Posterior vena cava (tissue), 2 donors: Measurements from ENCODE around the gene SPTBN1. TPM values are rescaled to one million over a fixed set of nuclear protein-coding genes. Genes with fewer than 3 reads are reported as not detected.
A peak's percentile ranks its signal among the peaks of the same experiment; 100 is the strongest.
"Not testable (repeated sequence)": the region's sequence is repeated elsewhere in the genome, so short reads cannot be mapped to it uniquely, and the experiment has no call there.

ENCODE experiments used
- DNase-seq: peaks from one replicate; pipeline ENCODE4 v3.0.0-alpha.2; 2020; ENCODE audit warnings: low spot score
- intact Hi-C, 2 donors: fragments of 100-400 bp; cut with DNase I; formaldehyde crosslinking; loops; one replicate each; pipeline versions ENCODE4 v1.14.1 to v1.14.2; 2022 to 2023
- total RNA-seq, 2 donors: library from RNA; stranded (reverse); fragmentation: NEBNext Ultra II Directional; extraction: Animal tissue kit (Norgen Biotek cat#: 25700); gene quantifications; one replicate each; pipeline ENCODE4 v1.2.1, GENCODE V29; 2021
- donor health status: DM: yes; HTN: yes; CAD: no.
- donor health status: DM: yes; HTN: yes; CAD: no.

SPTBN1 gene
- total RNA-seq, 2 donors from 2014 or later = 329 to 357 TPM

DNA sequence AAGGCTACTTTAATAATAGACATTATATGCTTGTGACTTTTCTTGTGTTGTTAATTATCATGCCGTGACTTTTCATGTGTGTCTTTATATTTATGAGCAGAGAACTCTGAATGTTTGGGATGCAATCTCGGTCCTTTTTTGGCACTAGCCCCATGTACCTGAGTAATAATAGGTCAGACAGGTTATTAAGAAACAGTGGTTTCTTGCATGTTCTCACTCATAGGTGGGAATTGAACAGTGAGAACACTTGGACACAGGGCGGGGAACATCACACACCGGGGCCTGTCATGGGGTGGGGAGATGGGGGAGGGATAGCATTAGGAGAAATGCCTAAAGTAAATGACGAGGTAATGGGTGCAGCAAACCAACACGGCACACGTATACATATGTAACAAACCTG lies 61.9 kb downstream of the SPTBN1 start:
- DNase-seq, intact Hi-C loops: not testable (repeated sequence)

DNA sequence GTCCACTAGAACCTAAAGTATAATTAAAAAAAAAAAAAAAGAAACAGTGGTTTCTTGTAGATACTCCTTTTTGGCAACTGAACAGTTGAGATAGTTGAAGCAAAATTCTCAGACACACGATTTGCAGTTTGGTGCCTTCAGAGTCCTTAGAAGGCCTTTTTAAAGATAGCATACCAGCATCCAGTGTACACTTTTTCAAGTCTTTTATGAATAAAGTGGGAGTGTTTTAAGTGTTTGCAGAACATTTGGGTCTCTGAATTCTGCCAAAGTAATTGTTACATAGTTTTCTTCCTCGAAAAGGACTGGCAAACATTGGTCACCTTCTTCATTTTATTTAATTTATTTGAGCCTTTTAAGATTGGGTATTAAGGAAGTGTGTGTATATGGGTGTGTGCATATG lies 62.3 kb downstream of the SPTBN1 start:
- intact Hi-C loops = no loop called here
- no peak for DNase-seq

DNA sequence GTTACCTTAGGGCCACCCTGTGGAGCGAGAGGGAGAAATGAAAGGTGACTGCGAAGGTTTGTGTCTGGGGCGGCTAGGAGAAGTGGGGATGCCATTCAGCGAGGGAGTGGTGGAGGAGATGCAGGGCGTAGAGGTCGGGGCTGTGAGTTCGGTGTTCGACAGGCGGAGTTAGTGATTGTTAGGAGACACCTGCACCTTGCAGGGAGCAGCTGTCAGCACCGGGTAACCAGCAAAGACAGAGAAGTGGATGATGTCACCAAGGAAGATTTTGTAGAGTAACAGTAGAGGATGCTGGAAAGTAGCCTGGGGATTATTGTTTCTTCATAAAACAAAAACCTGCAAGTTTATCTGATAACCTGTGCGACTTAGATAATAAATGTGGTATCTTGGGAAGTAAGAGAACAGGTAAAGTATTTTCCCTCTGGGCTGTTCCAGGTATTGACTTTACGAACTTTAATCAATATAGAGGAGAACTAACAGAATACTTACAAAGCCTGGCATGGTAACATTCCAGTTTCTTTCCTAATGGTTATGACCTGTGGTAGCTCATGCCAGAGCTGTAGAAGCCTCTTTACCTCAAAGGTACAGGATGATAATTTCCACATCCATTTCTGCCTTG lies 63.8 kb downstream of the SPTBN1 start:
- DNase-seq = no peak
- intact Hi-C loops = loop anchor here in 1 of 2 donors (5.0 kb wide), 1 partner anchor 317 kb away; no protein-coding TSS in a partner anchor

DNA sequence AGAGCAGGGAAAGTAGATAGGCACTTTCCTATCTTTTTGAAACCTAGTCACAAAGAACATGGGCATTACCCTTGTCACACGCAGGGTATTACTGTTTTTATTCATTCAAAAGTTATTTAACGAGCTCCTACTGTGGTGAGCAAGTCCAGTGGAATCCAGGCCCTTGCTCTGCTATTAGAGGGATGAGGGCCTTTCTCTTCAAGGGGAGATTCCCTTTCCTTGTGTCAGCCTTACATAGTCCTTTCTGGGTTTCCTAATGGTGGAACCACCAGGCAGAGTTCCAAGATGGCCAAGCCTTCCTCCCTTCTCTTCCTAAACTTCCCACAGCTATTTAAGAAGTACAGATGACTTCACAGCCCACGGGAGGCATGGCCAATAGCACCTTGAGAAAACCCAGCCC lies 64.6 kb downstream of the SPTBN1 start:
- DNase-seq = no peak
- intact Hi-C loops = loop anchor here in 1 of 2 donors (5.0 kb wide), 1 partner anchor 317 kb away; no protein-coding TSS in a partner anchor

DNA sequence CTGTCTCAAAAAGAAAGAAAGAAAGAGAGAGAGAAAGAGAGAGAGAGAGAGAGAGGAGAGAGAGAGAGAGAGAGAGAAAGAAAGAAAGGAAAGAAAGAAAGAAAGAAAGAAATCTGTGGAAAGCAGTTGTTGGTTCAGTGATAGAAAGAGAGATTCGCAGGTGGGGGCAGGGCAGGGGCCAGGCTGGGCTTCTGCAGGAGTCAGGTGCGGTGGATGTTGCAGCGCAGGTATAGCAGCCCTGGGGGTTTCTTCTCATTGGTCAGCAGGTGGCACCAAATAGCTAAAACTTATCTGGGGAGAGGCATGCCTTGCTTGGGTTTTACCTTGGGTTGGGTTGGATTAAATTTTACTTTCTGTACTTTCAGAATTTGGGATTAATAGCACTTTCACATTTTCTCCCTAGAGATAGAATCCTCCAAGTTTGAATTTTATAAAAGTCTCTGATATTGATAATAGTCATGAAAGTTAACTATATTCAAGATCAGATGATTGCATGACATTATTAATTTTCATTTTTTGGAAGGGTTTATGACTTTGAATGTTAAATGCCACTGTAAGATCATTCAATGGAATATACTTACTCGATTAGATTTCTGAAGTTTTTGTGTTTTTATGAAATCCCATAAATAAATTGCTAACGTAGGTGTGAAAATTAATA lies 66.6 kb downstream of the SPTBN1 start:
- no peak for DNase-seq
- intact Hi-C loops = loop anchor here in 1 of 2 donors (5.0 kb wide), 1 partner anchor 315 kb away; no protein-coding TSS in a partner anchor

DNA sequence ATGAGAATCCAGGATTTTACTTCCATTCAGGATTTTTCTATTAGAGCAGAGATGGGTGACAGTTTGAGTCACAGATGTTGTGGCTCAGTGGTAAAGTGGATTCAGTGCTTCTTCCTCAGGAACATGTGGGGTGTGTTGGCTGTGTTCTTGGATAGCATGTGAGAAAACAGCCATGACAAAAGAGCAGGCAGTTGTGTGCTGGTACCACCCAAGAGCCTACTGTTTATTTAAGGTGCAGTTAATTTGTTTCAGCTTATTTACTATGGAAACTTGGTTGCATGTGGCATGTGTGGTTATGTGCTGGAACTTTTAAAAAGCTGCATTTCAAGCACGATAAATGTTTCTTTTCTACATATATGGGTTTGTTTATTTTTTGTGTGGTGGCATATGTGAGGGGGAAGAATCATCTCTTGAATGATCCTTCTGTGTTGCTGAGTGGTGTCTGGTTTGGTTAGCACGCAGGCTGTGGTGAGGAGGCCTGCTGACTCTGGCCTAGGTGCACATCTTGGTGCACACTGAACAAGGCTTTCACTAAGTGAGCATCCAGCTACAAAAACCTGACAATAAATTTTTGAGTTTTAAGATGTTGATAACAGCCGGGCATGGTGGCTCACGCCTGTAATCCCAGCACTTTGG lies 67.3 kb downstream of the SPTBN1 start:
- intact Hi-C loops = loop anchor here in 1 of 2 donors (5.0 kb wide), 1 partner anchor 314 kb away; no protein-coding TSS in a partner anchor

GRCh38 chr2:54524226-54524991 lies 68.3 kb downstream of the SPTBN1 start:
- intact Hi-C loops = loop anchor here in 1 of 2 donors (5.0 kb wide), 1 partner anchor 313 kb away; no protein-coding TSS in a partner anchor
- DNase-seq = no peak

More for the DNA sequence above, 67.3 kb downstream of the SPTBN1 start:
- DNase-seq = no peak

- DNase-seq = no peak
- intact Hi-C loops = no loop called here
Observed at GRCh38 chr2:54525321-54525720, 69.2 kb downstream of the SPTBN1 start.

DNA sequence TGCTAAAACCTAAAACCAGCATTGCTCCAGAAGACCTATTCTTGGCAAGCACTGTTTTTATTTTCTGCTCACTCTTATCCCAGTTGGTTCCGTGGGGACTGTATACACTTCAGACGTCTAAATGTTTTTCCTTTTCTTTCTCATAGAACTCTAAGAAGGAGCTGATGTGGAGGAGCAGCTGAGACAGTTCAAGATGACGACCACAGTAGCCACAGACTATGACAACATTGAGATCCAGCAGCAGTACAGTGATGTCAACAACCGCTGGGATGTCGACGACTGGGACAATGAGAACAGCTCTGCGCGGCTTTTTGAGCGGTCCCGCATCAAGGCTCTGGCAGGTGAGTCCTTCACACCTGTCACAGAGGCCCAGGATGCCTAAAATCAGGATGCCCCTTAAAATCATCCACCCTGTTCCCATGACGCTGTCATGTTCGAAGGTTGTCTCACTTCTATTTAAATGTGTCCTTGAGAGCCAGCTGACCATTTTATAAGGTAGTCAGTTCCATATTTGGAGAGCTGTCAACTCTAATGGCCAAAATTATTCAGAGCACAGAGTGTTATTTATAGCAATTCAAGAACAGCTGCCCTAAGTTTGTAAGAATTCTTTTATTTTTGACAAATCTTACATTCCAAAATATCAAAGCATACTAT lies 70.2 kb downstream of the SPTBN1 start:
- no peak for DNase-seq
- intact Hi-C loops = no loop called here

- no peak for DNase-seq
- intact Hi-C loops = no loop called here
Observed at GRCh38 chr2:54528311-54528955, 72.3 kb downstream of the SPTBN1 start.

DNA sequence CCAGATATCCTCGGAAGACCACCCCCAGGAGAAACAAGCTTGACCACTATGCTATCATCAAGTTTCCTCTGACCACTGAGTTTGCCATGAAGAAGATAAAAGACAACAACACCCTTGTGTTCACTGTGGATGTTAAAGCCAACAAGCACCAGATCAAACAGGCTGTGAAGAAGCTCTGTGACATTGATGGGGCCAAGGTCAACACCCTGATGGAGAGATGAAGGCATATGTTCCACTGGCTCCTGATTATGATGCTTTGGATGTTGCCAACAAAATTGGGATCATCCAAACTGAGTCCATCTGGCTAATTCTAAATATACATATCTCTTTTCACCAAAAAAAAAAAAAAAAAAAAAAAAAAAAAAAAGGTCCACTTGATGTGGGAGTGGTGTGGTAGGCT lies 73.4 kb downstream of the SPTBN1 start:
- DNase-seq, intact Hi-C loops: not testable (repeated sequence)

DNA sequence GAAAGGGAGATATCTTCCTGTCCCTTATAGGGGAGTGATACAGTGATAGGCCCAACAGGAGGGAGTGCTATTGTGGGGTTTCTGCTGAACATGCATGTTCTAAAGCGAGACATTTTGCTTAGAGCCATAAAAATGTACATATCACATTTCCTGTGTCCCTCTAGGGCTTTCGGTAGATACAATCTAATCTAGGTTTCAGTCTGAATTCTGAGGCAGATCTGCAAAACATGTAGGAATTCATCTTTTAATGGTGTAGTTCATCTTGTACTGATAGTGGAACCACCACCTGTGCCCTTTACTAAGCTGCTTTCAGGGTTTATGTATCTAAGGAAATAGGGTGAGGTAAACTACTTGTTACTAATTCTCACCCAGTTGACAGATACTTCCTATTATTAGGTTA lies 73.8 kb downstream of the SPTBN1 start:
- intact Hi-C loops = no loop called here
- DNase-seq = no peak

- DNase-seq = no peak
- intact Hi-C loops = no loop called here
Observed at GRCh38 chr2:54531558-54531957, 75.4 kb downstream of the SPTBN1 start.

DNA sequence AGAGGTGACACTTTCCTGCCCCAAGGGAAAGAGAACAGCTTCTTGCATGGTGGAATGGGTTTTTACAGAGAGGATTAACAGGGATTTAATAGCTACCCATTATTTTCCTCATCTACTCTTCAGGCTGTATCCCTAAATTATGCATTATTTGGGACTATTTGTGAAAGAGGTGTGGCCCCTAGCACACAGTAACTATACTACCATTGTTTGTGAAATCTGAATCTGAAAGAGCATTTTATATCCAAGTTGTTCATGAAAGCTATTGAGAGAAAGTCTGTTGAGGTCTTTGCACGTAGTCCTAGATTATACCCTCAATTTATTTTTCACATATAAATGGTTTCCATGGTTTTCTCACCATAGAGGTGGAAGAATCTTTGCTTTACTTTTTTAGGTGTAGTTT lies 78.1 kb downstream of the SPTBN1 start:
- intact Hi-C loops = no loop called here
- no peak for DNase-seq

DNA sequence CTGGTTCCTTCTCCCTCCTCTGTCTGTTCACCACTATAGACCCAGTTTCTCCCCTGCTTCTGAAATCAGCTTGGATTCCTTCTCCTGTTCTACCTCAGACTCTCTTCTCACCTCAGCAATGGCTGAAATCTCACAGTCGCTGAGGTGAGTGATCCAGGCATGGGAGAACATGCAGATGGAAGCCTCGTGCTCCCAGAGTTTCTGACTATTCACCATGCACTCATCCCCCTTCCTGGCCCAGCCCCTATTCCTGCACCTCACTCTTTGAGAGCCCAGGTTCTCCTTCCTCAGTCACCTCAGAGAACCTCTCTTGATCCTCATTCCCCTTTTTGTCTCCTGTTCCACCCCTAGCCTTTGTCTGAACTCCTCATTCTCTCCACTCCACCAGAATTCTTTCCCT lies 78.5 kb downstream of the SPTBN1 start:
- intact Hi-C loops = no loop called here
- no peak for DNase-seq

DNA sequence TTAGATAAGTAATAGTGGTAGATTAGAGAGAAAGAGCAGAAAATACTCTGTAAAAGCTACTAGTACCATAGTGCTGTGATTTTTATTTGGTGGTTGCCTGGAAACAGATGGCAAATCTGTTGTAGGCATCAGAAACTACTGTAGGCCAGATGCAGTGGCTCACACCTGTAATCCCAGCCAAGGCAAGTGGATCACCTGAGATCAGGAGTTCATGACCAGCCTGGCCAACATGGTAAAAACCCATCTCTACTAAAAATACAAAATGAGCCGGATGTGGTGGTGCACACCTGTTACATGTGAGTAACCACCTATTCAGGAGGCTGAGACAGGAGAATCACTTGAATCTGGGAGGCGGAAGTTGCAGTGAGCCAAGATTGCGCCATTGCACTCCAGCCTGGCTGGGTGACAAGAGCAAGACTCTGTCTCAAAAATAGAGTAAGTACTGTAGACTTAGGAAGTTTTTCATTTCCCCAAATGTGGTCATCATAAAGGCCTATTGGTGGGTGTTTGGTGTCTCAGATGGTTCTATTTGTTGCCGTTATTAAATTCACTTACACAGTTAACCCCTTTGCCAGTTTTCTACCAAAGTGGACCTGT lies 79.6 kb downstream of the SPTBN1 start:
- peak; percentile 86 for DNase-seq
- intact Hi-C loops = no loop called here

- intact Hi-C loops = no loop called here
- DNase-seq = no peak
Observed at GRCh38 chr2:54536720-54537119, 80.6 kb downstream of the SPTBN1 start.

DNA sequence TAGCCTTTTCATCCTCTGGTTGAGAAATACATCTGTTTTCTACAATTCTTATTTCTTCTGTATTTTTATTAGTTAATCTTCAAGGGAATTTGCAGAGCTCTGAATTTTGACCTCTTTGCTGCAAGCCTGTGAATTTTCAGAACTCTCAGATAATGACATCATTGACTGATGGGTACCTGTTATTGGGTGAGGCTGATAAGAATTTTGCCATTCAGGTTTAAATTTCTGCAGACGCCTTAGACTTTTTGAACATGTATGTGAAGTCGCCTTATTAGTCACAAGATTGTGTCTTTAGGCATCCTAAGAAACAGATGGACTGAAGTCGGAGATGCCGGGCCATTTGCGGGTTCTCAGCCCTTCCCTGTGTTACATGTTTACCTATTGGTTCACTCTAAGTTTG lies 82.4 kb downstream of the SPTBN1 start:
- intact Hi-C loops = no loop called here
- no peak for DNase-seq
